Lung (tissue), 12 donors: ENCODE results near the gene TNIK. TPM values are rescaled to one million over a fixed set of nuclear protein-coding genes. Genes with fewer than 3 reads are reported as not detected.

Experiments used
- ATAC-seq: fragments of 200-7000 bp; cut with Tn5 transposase; one replicate; pipeline ENCODE4 v1.9.1; 2020; ENCODE audit warnings: moderate number of reproducible peaks; ENCODE audit not compliant: insufficient read depth, low FRiP score
- DNase-seq, 3 donors: peaks; one replicate each; pipeline ENCODE4 v3.0.0-alpha.2; 2013 to 2017
- H3K27ac ChIP-seq, 2 donors: one replicate each; pipeline ENCODE4 v1.5.1; 2013; ENCODE audit warnings: mild to moderate bottlenecking in 2 of 2, moderate library complexity in 2 of 2, control low read depth in 1 of 2, inconsistent platforms in 1 of 2, low read depth in 1 of 2, low read length in 1 of 2
- H3K27me3 ChIP-seq, 3 donors: one replicate each; pipeline ENCODE4 v1.5.1; 2013; ENCODE audit warnings: low read length in 2 of 3; ENCODE audit not compliant: control insufficient read depth in 3 of 3, insufficient read depth in 3 of 3
- H3K36me3 ChIP-seq, 4 donors: one replicate each; pipeline ENCODE4 v1.5.1; 2013; ENCODE audit warnings: low read length in 4 of 4, mild to moderate bottlenecking in 1 of 4, moderate library complexity in 1 of 4; ENCODE audit not compliant: control insufficient read depth in 4 of 4, insufficient read depth in 4 of 4
- H3K4me1 ChIP-seq, 5 donors: one replicate each; pipeline ENCODE4 v1.5.1; 2013; ENCODE audit warnings: low read length in 5 of 5, mild to moderate bottlenecking in 2 of 5, moderate library complexity in 1 of 5; ENCODE audit not compliant: control insufficient read depth in 5 of 5, insufficient read depth in 5 of 5
- H3K4me3 ChIP-seq: one replicate; pipeline ENCODE4 v1.5.1; 2013; ENCODE audit warnings: mild to moderate bottlenecking, control low read depth, moderate library complexity
- H3K9ac ChIP-seq, 2 donors: one replicate each; pipeline ENCODE4 v1.5.1; 2013; ENCODE audit warnings: low read length in 2 of 2, control low read depth in 1 of 2; ENCODE audit not compliant: insufficient read depth in 1 of 2
- H3K9me3 ChIP-seq, 4 donors: one replicate each; pipeline ENCODE4 v1.5.1; 2013; ENCODE audit warnings: low read length in 3 of 4, mild to moderate bottlenecking in 1 of 4, moderate library complexity in 1 of 4; ENCODE audit not compliant: control insufficient read depth in 4 of 4, insufficient read depth in 3 of 4
- WGBS, 2 donors: extraction: QIAGEN DNeasy Blood & Tissue Kit; methylation state at CpG; one replicate each; pipeline ENCODE4 v1.1.7; 2013; 5-methylcytosine and 5-hydroxymethylcytosine counted together
- polyA plus RNA-seq, 2 donors: library from polyadenylated mRNA; stranded (reverse); fragments of 200-250 nt; gene quantifications; one replicate each; pipeline ENCODE4 v1.2.1, GENCODE V29; 2013
- total RNA-seq, 2 donors: library from RNA; depleted of rRNA in 1 of 2; stranded (reverse); fragments of >200 nt in 1 of 2; gene quantifications; one replicate each; pipeline ENCODE4 v1.2.1, GENCODE V29; 2014 to 2021
- TF ChIP-seq, protein P1 (sequence below): IDR thresholded peaks from 2 replicates; pipeline ENCODE4 v1.5.1; 2012; ENCODE audit warnings: mild to moderate bottlenecking; ENCODE audit errors: control extremely low read depth, extremely low read depth
- donor health status: control.
- donor health status: control.
- donor health status: Bipolar disorder and iron deficiency.
- donor health status: healthy.
- donor health status: DM: yes; HTN: yes; CAD: no.

The TNIK gene
- total and polyA plus RNA-seq, 4 donors: 9.4 to 36.3 (median 14.3) TPM

DNA sequence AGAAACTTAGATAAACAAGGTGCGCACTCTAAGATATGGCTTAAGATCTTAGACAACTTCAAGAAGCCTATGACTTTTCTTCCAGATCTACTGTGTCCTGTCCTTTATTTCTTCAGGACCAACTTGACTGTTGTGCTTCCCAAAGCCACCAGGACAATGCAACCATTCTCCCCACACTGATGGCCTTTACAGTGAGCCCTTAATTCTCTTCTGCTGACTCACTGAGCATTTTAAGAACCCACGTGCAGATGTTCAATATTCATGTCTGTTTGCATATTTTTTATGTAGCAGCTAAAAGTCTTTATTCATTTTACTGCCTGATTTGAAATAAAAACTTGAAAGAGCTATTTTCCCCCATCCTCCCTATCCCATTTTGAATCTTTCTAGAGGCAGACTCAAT is 330.4 kb downstream of the TNIK start:
- WGBS, 2 donors: 84 to 86% methylated on average over 2 of the region's 2 CpGs

GRCh38 chr3:171127611-171128010 is 332.6 kb downstream of the TNIK start:
- H3K27me3 ChIP-seq: no peaks in the 10 kb centered on the region
- H3K4me3 ChIP-seq: no peak overlapping the region
- H3K27ac ChIP-seq: no peak overlapping the region
- no peak for ATAC-seq
- H3K9ac ChIP-seq: no peak overlapping the region
- H3K4me1 ChIP-seq: peaks cover 0 to 4% (median 0%) of the 10 kb centered on the region in 5 donors
- TF ChIP-seq, protein P1, sequence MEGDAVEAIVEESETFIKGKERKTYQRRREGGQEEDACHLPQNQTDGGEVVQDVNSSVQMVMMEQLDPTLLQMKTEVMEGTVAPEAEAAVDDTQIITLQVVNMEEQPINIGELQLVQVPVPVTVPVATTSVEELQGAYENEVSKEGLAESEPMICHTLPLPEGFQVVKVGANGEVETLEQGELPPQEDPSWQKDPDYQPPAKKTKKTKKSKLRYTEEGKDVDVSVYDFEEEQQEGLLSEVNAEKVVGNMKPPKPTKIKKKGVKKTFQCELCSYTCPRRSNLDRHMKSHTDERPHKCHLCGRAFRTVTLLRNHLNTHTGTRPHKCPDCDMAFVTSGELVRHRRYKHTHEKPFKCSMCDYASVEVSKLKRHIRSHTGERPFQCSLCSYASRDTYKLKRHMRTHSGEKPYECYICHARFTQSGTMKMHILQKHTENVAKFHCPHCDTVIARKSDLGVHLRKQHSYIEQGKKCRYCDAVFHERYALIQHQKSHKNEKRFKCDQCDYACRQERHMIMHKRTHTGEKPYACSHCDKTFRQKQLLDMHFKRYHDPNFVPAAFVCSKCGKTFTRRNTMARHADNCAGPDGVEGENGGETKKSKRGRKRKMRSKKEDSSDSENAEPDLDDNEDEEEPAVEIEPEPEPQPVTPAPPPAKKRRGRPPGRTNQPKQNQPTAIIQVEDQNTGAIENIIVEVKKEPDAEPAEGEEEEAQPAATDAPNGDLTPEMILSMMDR: no peak
- 76 to 82% methylated on average over 1 of the region's 1 CpG for WGBS, 2 donors
- peaks cover 0 to 23% (median 5%) of the 10 kb centered on the region in 4 donors for H3K36me3 ChIP-seq
- no peak for DNase-seq
- H3K9me3 ChIP-seq: no peaks in the 10 kb centered on the region

More for the DNA sequence above, 330.4 kb downstream of the TNIK start:
- H3K9me3 ChIP-seq: no peaks in the 10 kb centered on the region
- peaks cover 0 to 18% (median 5%) of the 10 kb centered on the region in 4 donors for H3K36me3 ChIP-seq
- no peak for ATAC-seq
- H3K27me3 ChIP-seq: no peaks in the 10 kb centered on the region
- no peak overlapping the region for H3K4me3 ChIP-seq
- peaks cover 0 to 24% (median 0%) of the 10 kb centered on the region in 5 donors for H3K4me1 ChIP-seq
- no peak for DNase-seq
- H3K9ac ChIP-seq: no peak overlapping the region
- TF ChIP-seq, protein P1: no peak
- no peak overlapping the region for H3K27ac ChIP-seq

GRCh38 chr3:171126478-171127209 is 333.6 kb downstream of the TNIK start:
- ATAC-seq (no peak), DNase-seq (no peak)
- Histone ChIP-seq H3K4me1 (peaks cover 0 to 4% (median 0%) of the 10 kb centered on the region in 5 donors), H3K27me3 (no peaks in the 10 kb centered on the region), H3K9me3 (no peaks in the 10 kb centered on the region), H3K36me3 (peaks cover 0 to 27% (median 6%) of the 10 kb centered on the region in 4 donors), H3K9ac (no peak overlapping the region), H3K27ac (no peak overlapping the region), H3K4me3 (no peak overlapping the region)
- TF ChIP-seq, protein P1: no peak
- 95% methylated on average over 7 of the region's 7 CpGs for WGBS, 2 donors

DNA sequence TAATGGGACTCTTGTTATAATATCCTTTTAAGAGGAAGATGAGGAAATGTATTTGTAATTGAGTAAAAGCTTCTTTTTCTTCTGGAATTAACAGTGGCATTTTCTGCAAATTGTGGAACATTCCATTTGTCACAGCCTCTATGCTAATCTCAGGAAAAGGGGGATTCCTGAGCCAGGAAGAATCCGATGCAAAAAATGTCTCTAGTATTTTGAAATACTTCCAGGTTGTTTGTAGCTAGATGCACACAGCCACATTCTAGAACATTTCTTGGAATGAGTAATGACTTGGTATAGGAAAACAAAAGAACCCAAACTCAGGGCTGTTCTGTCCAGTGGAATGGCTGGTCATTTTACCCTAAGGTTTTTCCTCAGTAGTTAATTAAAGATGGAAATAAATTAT is 335.2 kb downstream of the TNIK start:
- H3K27me3 ChIP-seq: no peaks in the 10 kb centered on the region
- no peak overlapping the region for H3K4me3 ChIP-seq
- H3K4me1 ChIP-seq: no peaks in the 10 kb centered on the region
- H3K36me3 ChIP-seq: peaks cover 4 to 24% (median 6%) of the 10 kb centered on the region in 4 donors
- 50 to 69% methylated on average over 1 of the region's 1 CpG for WGBS, 2 donors
- ATAC-seq (no peak), DNase-seq (no peak)
- H3K27ac ChIP-seq: no peak overlapping the region
- peaks cover 0 to 2% (median 0%) of the 10 kb centered on the region in 4 donors for H3K9me3 ChIP-seq
- TF ChIP-seq, protein P1: no peak
- H3K9ac ChIP-seq: no peak overlapping the region
